NCI-H1417 treated with DMSO at 0.1 percent for 48 hours (cell line): ENCODE results near the gene UBE2D2.

Experiments used
- DNase-seq: peaks from one replicate; lab custom pipeline; 2025; lab: John Stamatoyannopoulos, UW

UBE2D2 gene

GRCh38 chr5:139660923-139661814, 100.0 kb downstream of the UBE2D2 start:
- no peak for DNase-seq

DNA sequence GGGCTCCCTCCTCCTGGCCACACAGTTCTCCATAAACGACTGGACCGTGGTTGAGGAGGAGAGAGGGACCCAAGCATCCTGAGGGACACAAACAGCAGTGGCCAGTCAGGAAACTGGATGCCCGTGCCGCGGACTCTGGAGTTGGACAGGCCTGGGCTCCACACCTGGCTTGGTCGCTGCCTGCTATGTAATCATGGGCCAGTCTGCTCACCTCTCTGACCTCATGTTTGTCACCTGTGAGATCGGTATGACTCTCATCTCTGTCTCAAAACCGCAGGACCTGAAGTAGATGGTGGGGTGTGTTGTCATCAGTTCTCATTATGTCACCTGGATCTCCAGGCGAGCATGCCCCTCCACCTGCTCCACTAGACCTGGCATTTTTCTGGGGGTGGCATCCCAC, 101.5 kb downstream of the UBE2D2 start:
- no peak for DNase-seq

DNA sequence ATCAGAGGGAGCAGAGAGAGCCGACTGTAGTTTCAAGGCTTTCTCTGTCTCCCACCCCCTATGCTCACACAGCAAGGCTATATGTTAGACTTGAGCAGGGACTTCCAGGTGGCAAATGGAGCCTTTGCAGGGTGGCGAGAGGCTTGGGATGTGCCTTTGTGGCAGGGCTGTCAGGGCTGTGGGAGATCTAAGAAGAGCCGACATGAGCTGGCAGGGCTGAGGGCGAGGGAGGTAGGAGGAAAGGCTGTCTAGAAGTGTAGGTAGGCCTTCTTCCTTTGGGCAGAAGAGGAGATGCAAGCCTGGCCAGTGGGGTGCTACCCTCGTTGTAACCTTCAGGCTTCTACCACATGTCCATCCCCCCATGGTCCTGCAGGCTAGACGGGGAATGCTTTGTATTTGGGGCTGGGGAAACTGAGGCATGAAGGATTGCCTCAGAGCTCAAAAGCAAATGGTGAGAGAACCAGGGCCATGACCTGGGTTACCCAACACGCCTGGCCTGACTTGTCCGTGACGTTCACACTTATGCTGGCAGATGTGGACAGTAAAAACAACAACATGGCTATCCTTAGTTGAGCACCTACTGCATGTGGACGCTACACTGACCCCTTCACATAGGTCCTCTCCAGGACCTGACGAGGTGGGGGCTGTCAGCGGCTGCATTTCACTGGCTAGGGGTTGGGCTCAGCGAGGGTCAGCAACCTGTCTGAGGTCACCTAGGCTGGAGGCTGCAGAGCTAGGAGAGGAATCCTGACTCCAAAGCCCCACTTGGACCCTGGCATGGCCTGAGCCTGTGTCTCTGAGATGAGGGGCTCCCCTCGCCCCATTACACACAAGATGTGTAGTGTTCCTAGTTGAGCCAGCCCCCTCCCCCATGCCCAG, 102.3 kb downstream of the UBE2D2 start:
- no peak for DNase-seq

GRCh38 chr5:139664086-139664693, 103.1 kb downstream of the UBE2D2 start:
- no peak for DNase-seq

GRCh38 chr5:139664727-139665351, 103.7 kb downstream of the UBE2D2 start:
- no peak for DNase-seq

DNA sequence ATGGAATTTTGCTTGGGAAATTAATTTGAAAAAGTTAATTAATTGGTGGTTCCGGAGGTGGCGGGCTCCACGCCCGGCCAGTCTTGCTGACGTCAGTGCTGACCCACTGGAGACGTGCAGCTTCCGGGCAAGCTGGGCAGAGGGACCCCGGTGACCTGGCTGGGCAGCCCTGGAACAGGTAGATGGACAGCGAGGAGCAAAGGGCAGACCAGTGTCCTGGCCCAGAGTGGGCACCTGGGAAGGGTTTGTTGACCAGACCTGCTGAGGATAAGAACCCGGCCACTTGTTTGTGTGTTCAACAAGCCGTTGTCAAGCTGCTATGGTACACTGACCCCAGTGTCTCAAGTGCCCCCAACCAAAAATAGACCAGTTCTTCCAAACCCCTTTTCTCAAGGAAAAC, 104.5 kb downstream of the UBE2D2 start:
- DNase-seq = no peak

DNA sequence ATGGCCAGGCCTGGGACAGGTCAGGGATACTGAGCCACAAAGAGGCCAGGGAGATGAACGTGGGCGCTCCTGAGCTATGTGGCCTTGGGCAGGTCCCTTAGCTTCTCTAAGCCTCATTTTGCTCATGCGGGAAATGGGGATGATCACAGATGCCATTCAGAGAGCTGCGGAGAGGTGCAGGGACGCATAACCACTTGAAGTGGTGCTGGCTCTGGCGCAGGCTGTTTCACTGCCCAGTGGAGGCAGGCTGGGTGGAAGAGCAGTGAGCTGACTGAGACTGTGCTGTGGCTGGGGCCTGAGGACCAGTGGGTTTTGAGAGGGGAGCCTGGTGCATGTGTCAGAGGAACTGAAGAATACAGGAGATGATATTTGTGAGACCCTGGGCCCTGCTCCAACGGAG, 105.4 kb downstream of the UBE2D2 start:
- DNase-seq = no peak

- DNase-seq = no peak
These were observed 106.0 kb downstream of the UBE2D2 start for GRCh38 chr5:139667001-139667729.

- DNase-seq = no peak
These were observed 106.6 kb downstream of the UBE2D2 start for GRCh38 chr5:139667730-139668063.

- DNase-seq = no peak
These were observed 107.1 kb downstream of the UBE2D2 start for GRCh38 chr5:139668064-139668880.

DNA sequence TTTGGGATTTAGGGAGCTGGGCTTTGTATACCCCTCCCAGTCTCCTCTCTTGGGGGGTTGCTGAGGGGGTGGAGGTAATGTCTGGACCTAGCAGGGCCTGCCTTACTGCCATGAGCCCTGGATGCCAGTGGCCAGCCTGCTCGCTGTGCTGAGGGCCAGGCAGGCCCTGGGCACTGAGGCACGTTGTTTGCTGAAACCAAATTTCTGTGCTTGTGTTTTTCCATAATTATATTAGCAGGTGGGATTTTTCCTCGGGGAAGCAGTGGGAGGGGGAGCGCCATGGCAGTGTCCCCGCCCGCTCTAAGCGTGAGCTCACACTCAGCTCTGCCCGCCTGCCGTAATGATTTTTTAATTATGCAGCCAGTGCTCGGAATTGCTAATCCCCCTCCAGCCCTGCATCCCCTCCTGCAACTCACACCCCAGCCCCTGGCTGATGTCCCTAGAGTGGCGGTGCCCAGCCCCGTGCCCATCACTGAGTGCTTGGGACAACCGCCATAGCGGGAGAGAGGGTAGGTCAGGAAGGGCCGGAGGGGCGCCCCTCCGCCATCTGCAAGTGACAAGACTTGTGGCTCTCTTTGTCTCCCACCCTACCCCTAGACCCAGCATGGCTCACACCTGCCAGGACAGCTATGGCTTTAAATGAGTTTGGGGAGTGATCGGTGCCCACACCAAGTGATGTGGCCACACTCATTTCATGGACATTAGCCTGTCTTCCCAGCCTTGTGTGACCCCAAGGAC, 108.0 kb downstream of the UBE2D2 start:
- no peak for DNase-seq

DNA sequence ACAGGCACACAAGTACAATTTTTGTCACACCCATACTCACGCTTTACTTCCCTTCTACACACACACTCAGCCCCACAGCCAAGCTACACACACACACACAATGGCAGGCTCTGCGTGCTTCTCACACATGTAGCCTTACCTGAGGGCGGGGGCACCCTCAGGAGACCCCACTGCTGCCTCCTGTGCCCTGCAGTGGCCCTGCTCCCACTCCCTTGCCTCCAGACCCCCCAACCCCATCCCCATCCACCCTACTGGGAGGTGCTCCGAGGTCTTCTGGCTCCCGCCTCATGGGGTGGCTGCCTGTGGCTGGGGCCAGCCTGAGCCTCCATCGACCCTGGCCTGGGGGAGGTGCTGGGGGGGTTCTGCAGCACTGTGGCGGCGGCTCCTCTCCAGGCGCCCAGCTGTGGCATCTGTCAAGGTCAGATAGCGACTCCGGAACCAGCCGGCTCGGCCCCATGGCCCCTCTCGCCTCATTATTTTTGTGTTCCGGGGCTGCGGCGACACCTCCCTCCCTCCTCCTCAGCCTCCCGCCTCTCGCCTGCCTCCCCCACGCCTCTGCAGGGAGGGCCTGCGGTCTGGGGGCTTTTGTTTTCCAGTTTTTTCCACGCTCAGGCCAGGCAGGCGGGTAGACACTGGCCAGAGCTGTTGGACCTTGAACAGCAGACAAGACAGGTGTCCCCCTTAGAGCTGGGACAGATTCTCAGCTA, 108.7 kb downstream of the UBE2D2 start:
- no peak for DNase-seq

DNA sequence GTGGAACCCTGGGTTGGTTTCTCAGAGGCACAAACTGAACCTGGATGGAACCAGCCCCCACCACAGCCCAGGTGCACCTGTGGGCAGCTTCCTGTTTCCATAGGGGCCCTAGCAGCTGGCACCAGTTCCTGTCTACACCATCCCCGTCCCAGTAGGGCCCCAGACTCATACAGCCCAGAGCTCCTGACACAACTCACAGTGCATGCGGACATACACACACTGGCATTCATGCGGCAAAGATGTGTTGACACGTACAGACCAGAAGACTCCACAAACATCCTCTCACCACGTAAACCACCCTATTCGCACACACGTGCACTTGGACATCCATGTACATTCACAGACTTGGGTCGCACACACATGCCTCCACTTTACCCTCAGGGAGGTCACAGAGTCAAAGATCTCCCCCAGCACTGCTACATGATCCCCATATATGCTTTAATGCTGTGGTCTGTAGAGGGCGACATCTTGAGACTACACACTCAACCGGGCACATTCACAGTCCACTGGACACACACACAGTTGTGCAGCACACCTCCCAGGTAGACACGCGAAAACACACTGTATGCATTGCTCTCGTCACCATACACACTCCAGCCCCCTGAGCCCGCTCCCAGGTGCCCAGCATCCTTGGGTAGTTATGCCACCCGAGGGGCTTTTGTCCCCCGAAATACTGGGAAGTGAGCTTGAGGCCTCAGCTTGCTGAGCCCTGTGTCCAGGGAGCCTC, 109.4 kb downstream of the UBE2D2 start:
- no peak for DNase-seq

DNA sequence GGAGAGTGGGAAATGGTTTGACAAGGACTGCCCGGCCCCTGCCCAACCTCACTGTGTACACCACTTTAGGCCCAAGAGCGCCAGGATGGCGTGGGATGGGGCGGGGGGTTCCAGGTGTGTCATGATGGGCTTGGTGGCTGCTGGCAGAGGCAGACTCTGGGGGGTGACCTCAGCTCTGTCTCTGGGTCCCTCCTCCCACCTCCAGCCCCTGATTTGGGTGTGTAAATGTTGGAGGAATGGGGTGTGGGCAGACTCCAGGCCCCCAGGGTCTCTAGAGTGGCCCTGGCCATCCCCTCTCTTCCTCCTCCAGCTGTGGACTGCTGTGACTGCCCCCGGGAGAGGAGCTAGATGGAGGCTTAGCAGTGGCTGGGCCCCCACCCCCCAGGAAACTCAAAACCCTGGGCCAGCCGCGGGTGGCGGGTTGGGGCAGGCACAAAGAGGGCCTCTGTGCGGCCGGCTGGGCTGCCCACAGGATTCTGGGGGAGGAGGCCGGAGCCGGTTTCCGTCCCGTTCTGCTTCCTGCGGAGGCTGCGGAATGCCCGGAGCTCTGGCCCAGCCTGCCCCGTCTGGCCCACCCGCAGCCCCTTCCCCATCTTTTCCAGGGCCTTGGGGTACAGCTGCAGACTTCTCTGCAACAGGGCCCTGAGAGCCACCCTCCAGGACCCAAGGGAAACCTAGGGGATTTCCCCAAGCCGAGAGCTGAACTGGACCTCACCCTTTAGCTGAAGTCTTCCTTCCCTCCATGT, 110.1 kb downstream of the UBE2D2 start:
- no peak for DNase-seq

DNA sequence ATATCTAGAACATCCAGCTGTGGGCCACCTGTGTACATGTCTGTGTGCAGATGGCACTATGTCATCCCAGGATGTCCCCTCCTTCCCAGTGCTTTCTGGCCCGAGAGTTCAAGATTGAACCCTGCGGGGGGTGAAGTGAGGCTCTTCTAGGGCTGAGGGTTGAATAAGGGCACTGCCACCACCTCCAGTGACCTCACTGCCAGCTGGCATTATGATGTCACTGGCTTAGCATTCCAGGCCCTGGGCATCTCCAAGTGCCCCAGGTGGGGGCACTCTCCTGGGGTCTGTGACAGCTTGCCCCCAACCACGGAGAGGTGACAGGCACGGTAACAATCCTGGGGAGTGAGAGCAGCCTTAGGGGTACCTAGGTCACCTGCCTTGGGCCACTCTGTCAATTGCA, 114.1 kb downstream of the UBE2D2 start:
- no peak for DNase-seq

- no peak for DNase-seq
These were observed 114.7 kb downstream of the UBE2D2 start for GRCh38 chr5:139675825-139676224.

DNA sequence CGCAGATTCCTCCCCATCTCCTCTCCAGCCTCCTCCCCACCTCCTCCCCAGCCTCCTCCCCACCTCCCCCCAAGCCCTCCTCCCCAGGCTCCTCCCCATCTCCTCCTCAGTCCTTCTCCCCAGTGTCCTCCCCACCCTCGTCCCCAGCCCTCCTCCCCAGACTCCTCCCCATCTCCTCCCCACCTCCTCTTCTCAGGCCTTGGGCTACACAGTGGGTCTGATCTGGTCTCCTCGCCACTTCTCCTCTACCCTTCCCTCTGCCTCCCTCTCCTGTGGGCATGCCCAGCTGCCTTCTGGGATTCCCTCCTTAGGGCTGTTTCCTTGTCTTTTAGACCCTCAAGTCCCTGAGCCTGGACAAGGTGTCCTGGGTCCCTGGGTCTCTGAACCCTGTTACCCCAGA, 115.3 kb downstream of the UBE2D2 start:
- no peak for DNase-seq
